Measurements from ENCODE around the gene BUD23.
A peak's percentile ranks its signal among the peaks of the same experiment; 100 is the strongest.
"Not testable (repeated sequence)": the region's sequence is repeated elsewhere in the genome, so short reads cannot be mapped to it uniquely, and the experiment has no call there.

The BUD23 gene

DNA sequence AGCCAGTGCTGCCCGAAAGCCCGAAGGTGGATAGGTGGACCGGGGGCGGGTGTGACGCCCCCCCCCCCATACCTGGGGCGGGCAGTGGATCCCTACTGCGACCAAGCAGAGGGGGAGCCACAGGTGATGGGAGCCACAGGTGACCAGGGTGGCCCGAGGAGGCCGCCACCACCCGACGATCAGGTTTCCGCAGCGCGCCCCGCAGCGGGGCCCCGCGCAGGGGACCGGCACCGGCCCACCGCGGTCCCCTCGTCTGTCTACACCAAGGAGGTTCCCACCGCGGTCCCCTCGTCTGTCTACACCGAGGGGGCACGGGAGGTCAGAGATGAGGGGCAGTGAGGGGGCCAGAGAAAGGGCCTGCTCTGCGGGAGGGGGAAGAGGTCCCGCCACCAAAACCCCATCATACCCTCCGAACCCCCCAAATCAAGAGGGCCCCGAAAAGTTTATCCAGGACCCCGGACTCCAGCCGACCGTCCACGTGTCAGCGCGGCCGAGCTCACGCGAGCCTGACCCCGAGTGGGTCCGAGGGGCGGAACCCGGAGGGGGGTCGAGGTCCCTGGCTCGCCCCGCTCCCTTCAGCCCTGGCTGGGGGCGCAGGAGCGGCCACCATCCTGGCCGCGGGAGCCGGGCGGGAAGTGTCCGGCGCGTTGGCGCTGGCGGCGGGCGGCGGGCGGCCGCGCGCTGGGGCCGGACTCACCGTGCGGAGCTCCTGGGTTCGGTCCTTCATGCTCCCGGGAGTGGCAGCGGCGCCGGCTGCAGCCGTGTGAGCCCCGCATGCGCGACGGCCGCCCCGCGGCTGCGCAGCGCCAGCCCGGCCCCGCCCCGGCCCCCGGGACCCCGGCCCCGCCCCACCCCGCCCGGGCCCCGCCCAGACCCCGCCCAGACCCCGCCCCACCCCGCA, 35.8 kb downstream of the BUD23 start, which contains the start of gene STX1A:
Gene STX1A, minus strand, starts transcription at position 765 of the 901 bp plus-strand sequence. Its CDS starts 38 bp downstream, at position 727.
- peak in 1 of 2 donors; percentile 50 for DNase-seq (ENCODE audit: low read depth in 2 of 2, low spot score in 1 of 2)

DNA sequence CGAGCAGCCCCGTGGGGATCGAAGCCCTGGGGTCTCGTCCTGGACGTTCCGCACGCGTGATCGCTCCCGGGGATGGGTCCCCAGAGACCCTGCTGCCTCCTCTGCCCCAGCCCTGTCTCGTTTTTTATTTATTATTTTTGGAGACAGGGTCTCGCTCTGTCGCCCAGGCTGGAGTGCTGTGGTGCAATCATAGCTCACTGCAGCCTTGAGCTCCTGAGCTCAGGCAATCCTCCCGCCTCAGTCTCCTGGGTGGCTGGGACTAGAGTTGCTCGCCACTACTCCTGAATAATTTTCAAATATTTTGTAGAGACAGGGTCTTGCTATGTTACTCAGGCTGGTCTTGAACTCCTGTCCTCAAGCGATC, 36.4 kb downstream of the BUD23 start:
- no peak for DNase-seq (ENCODE audit: low read depth in 2 of 2, low spot score in 1 of 2)

DNA sequence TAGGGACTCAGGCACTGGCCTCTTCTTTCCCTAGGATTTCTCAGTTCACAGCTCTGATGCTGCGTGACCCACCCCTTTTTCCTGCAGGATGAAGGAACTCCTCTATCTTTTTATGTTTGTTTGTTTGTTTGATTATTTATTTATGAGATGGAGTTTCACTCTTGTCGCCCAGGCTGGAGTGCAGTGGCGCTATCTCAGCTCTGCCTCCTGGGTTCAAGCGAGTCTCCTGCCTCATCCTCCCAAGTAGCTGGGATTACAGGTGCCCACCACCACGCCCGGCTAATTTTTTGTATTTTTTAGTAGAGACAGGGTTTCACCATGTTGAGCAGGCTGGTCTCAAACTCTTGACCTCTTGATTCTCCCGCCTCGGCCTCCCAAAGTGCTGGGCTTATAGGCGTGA, 37.0 kb downstream of the BUD23 start:
- DNase-seq (ENCODE audit: low read depth in 2 of 2, low spot score in 1 of 2) = not testable (repeated sequence)

DNA sequence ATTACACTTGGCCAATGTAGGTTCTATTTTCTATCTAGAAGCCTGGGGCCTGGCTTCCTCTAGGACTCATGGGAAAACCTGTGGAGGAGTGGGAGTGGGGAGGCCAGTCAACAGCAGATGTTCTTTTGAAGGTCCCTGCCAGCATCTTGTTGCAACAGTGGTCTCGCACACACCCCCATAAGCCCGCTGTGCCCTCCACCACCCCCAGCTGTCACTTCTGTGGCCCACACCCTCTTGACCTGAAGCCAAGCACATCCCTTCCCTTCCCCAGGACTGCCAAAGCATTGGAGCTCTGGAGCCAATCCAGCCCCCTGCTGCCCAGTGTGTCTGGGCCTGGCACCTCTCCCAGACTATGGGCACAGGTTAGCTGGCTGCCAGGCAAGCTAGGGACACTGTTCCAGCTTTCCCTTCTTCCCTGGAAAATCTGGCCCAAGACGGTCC, 38.0 kb downstream of the BUD23 start:
- no peak for DNase-seq (ENCODE audit: low read depth in 2 of 2, low spot score in 1 of 2)

GRCh38 chr7:73722182-73722581, 38.8 kb downstream of the BUD23 start:
- not testable (repeated sequence) for DNase-seq (ENCODE audit: low read depth in 2 of 2, low spot score in 1 of 2)

- DNase-seq (ENCODE audit: low read depth in 2 of 2, low spot score in 1 of 2) = no peak
Observed at GRCh38 chr7:73722785-73723184, 39.4 kb downstream of the BUD23 start.

GRCh38 chr7:73723813-73724212, 40.4 kb downstream of the BUD23 start:
- DNase-seq (ENCODE audit: low read depth in 2 of 2, low spot score in 1 of 2) = no peak

- DNase-seq (ENCODE audit: low read depth in 2 of 2, low spot score in 1 of 2) = no peak
Observed at GRCh38 chr7:73726083-73726466, 42.7 kb downstream of the BUD23 start.

DNA sequence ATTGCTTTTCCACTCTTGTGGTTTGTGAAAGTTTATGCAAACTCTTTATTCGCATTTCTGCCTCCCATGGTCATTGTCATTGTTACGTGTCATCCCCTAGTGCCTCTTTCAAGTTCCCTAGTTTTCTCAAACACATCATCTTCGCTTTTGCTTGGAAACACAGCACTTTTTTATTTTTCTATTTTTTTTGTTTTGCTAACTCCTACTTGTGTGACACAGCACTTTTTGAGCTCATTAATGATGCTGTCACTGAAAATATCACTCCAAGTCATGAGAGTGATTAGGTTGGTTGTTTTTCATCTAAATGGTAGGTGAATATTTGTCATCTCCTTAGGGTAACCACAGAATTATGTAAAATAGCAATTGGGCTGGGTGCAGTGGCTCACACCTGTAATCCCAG, 44.6 kb downstream of the BUD23 start:
- DNase-seq (ENCODE audit: low read depth in 2 of 2, low spot score in 1 of 2) = no peak

DNA sequence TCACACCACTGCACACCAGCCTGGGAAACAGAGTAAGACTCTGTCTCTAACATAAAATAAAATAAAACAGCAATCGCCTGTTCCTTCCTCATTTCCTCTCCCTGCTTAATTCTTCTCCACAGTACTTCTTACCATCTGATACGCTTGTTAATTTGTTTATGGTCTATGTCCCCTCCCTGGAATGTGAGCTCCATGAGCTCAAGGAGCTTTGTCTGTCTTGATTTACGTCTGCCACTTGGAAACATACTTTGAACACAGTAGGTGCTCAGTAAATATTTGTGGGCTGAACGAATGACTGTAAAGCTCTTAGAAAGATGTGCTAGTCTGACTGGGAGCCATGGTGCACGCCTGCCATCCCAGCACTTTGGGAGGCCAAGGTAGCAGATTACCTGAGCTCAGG, 45.2 kb downstream of the BUD23 start:
- no peak for DNase-seq (ENCODE audit: low read depth in 2 of 2, low spot score in 1 of 2)

GRCh38 chr7:73730485-73730884, 47.1 kb downstream of the BUD23 start:
- DNase-seq (ENCODE audit: low read depth in 2 of 2, low spot score in 1 of 2) = no peak

GRCh38 chr7:73732397-73732796, 49.0 kb downstream of the BUD23 start:
- no peak for DNase-seq (ENCODE audit: low read depth in 2 of 2, low spot score in 1 of 2)

GRCh38 chr7:73734619-73735527, 51.5 kb downstream of the BUD23 start:
- DNase-seq (ENCODE audit: low read depth in 2 of 2, low spot score in 1 of 2) = peak; percentile 64 to 70

DNA sequence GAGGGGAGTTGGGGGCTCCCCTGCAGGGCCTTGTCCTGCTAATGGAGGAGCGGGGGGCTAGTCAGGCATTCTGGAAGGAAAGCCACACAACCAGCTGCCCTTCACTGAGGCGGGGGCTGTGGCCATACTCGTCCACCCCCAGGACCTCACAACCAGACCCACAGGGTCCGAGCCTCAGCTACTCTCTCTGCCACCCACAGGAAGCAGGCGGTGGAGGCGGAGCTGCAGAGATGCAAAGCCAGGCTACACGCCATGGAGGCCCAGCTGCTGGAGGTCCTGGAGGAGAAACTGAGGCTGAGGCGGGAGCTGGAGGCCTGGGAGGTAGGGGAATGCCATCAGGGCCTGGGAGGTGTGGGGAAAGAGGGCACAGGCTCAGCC, 52.1 kb downstream of the BUD23 start:
- no peak for DNase-seq (ENCODE audit: low read depth in 2 of 2, low spot score in 1 of 2)

GRCh38 chr7:73736885-73737284, 53.5 kb downstream of the BUD23 start:
- no peak for DNase-seq (ENCODE audit: low read depth in 2 of 2, low spot score in 1 of 2)

DNA sequence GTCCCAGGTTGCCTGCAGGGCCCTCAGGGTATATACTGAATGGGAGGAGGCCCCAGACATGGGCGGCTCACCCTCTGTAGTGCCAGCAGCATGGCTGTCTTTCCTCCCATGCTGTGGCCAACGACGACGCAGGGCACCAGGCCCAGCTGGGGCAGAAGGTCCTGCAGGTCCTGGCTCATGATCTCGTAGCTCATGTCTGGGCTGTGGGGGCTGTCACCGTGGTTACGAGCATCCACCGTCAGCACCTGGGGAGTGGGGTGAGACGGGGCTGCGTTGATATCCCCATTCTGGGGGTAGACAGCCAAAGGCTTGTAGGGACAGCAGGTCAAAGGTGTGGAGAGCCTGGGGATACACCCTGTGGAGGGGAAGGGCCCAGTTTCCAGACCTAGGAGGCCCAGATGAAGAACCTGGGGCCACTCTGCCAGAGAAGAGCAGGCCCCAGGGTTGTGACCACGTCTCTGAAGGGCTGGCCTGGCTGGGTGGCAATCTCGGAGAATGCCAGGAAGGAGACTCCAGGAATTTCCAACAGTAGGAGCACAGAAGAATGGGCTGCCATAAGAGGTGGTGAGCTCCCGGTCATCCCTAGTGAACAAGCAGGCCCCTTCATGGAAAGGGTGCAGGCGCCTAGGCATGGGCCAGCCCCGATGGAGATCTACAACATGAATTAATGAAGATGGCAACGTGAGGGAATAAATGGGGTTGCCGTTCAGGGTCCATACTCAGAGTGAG, 54.3 kb downstream of the BUD23 start:
- DNase-seq (ENCODE audit: low read depth in 2 of 2, low spot score in 1 of 2) = no peak

DNA sequence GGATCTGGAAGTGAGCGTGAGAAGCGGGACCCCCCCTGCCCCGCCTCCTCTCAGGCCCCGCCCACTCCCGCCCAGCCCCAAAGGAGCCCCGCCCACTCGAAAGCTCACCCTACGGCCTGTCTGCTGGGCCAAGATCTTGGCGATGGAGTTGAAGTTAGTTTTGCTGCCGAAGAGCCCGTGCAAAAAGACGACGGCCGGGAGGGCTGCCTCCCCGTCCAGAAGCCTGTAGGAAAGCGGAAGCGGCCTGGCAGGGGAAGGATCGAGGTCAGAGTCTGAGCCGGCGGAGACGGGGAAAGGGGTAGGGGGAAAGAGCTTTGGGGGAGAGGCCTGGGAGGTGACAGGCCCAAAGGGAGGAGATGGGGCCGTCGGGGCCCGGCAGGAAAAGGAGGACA, 54.8 kb downstream of the BUD23 start:
- DNase-seq (ENCODE audit: low read depth in 2 of 2, low spot score in 1 of 2) = peak in 1 of 2 donors; percentile 40

- DNase-seq (ENCODE audit: low read depth in 2 of 2, low spot score in 1 of 2) = peak; percentile 99
Observed at GRCh38 chr7:73738612-73739386, 55.4 kb downstream of the BUD23 start, which contains the start of gene ABHD11. Gene ABHD11 (minus strand): TSS chr7:73738802. CDS start chr7:73738770, 32 bp downstream.

- no peak for DNase-seq (ENCODE audit: low read depth in 2 of 2, low spot score in 1 of 2)
Observed at GRCh38 chr7:73739387-73739767, 56.0 kb downstream of the BUD23 start.

- no peak for DNase-seq (ENCODE audit: low read depth in 2 of 2, low spot score in 1 of 2)
Observed at GRCh38 chr7:73740212-73740611, 56.8 kb downstream of the BUD23 start.

Measured in stimulated activated CD8-positive, alpha-beta memory T cell treated with anti-CD3 and anti-CD28 coated beads, Interleukin-4, amount 100 ng/mL, for 1 hour (primary cell).